Tibial nerve (tissue), 4 donors: ENCODE data around the gene EDEM3. TPM values are rescaled to one million over a fixed set of nuclear protein-coding genes. Genes with fewer than 3 reads are reported as not detected.
"Not testable (repeated sequence)": the region's sequence is repeated elsewhere in the genome, so short reads cannot be mapped to it uniquely, and the experiment has no call there.

Experiments used
- DNase-seq, 2 donors: peaks; one replicate each; pipeline ENCODE4 v3.0.0-alpha.2; 2019; ENCODE audit warnings: low spot score in 2 of 2
- H3K27ac ChIP-seq, 4 donors: fragments of 200-600 bp; sonication (generic) in 3 of 4; one replicate each; pipeline ENCODE4 v1.5.1; 2017 to 2019; ENCODE audit warnings: mild to moderate bottlenecking in 1 of 4
- H3K27me3 ChIP-seq, 2 donors: fragments of 200-600 bp; sonication (generic) in 1 of 2; one replicate each; pipeline versions ENCODE4 v1.5.1 to v1.6.0; 2017 to 2019
- H3K36me3 ChIP-seq, 3 donors: fragments of 200-600 bp; sonication (generic); one replicate each; pipeline ENCODE4 v1.5.1; 2018 to 2019
- H3K4me1 ChIP-seq, 4 donors: fragments of 200-600 bp; sonication (generic) in 3 of 4; one replicate each; pipeline ENCODE4 v1.5.1; 2017 to 2019
- H3K4me3 ChIP-seq, 4 donors: fragments of 200-600 bp; sonication (generic) in 3 of 4; one replicate each; pipeline ENCODE4 v1.5.1; 2017 to 2019; ENCODE audit warnings: mild to moderate bottlenecking in 1 of 4, moderate library complexity in 1 of 4
- H3K9me3 ChIP-seq, 4 donors: fragments of 200-600 bp; sonication (generic) in 3 of 4; one replicate each; pipeline ENCODE4 v1.5.1; 2017 to 2019
- EP300 ChIP-seq, 2 donors: sonication (generic); formaldehyde crosslinking; IDR thresholded peaks; one replicate each; pipeline ENCODE4 v1.6.1; 2017; ENCODE audit warnings: antibody characterized with exemption in 2 of 2, mild to moderate bottlenecking in 1 of 2
- POLR2A ChIP-seq, 2 donors: fragments of 450-650 bp; IDR thresholded peaks; one replicate each; pipeline ENCODE4 v1.6.1; 2017; ENCODE audit warnings: antibody characterized with exemption in 2 of 2, mild to moderate bottlenecking in 2 of 2, moderate library complexity in 2 of 2
- WGBS, 2 donors: methylation state at CpG; one replicate each; pipeline ENCODE4 v1.1.5; 2018; 5-methylcytosine and 5-hydroxymethylcytosine counted together
- total RNA-seq, 4 donors: library from RNA; depleted of rRNA; stranded (reverse); fragments of >200 nt; gene quantifications; one replicate each; pipeline ENCODE4 v1.1.0, GENCODE V29; 2016
- TF ChIP-seq, protein P1 (sequence below), 5 experiments: fragments of 200-600 bp in 3 of 5; fragments of 450-650 bp in 2 of 5; sonication (generic) in 3 of 5; IDR thresholded peaks; one replicate each; pipeline ENCODE4 v1.5.1; 2016 to 2019; ENCODE audit warnings: antibody characterized with exemption in 5 of 5, mild to moderate bottlenecking in 3 of 5, moderate library complexity in 2 of 5

Gene EDEM3
- total RNA-seq, 4 donors from 2014 or later, result 33.0 to 57.3 (median 39.0) TPM

DNA sequence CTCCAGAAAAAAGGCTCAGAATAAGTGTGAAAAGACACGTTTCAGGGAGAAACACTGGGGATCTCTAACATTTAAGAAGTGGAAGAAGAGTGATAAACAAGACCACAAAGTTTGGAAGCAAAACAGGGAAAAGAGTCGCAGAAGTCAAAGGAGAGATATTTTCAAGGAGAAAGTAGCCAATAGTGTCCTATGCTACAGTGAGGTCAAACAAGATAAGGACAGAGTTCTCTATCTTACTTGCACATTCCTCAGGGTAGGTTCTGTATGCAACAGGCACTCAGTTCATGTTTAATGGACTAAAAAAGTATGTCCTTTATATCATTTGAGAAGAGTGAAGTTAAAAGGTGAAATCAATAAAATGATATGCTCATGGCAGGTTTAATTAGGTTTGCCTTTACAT lies 13.8 kb upstream of the EDEM3 start:
- DNase-seq, result no peak
- Histone ChIP-seq H3K36me3 (no peaks in the 10 kb centered on the region), H3K27me3 (no peaks in the 10 kb centered on the region), H3K4me1 (no peaks in the 10 kb centered on the region), H3K27ac (no peak overlapping the region), H3K9me3 (no peaks in the 10 kb centered on the region), H3K4me3 (no peak overlapping the region)
- TF ChIP-seq, protein P1, sequence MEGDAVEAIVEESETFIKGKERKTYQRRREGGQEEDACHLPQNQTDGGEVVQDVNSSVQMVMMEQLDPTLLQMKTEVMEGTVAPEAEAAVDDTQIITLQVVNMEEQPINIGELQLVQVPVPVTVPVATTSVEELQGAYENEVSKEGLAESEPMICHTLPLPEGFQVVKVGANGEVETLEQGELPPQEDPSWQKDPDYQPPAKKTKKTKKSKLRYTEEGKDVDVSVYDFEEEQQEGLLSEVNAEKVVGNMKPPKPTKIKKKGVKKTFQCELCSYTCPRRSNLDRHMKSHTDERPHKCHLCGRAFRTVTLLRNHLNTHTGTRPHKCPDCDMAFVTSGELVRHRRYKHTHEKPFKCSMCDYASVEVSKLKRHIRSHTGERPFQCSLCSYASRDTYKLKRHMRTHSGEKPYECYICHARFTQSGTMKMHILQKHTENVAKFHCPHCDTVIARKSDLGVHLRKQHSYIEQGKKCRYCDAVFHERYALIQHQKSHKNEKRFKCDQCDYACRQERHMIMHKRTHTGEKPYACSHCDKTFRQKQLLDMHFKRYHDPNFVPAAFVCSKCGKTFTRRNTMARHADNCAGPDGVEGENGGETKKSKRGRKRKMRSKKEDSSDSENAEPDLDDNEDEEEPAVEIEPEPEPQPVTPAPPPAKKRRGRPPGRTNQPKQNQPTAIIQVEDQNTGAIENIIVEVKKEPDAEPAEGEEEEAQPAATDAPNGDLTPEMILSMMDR (IDR thresholded peaks at IDR 0.05), result no peak
- TF ChIP-seq POLR2A (IDR thresholded peaks at IDR 0.05) (no peak), EP300 (IDR thresholded peaks at IDR 0.05) (no peak)
- 84 to 85% methylated on average over 2 of the region's 2 CpGs for WGBS, 2 donors

DNA sequence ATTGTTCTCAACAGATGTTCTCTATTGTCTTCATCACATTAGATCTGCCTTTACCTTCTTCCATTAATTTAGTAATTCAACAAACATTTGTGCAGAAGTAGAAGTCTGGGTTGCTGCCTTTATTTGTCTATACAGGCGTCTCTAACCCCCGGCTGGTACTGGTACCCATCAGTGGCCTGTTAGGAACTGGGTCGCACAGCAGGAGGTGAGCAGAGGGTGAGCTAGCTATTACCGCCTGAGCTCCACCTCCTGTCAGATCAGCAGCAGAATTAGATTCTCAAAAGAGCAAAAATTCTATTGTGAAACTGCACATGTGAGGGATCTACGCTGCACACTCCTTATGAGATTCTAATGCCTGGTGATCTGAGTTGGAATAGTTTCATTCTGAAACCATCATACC lies 12.9 kb upstream of the EDEM3 start:
- Histone ChIP-seq H3K4me1 (no peaks in the 10 kb centered on the region), H3K4me3 (no peak overlapping the region), H3K27ac (no peak overlapping the region), H3K9me3 (no peaks in the 10 kb centered on the region), H3K27me3 (no peaks in the 10 kb centered on the region), H3K36me3 (no peaks in the 10 kb centered on the region)
- TF ChIP-seq, protein P1 (IDR thresholded peaks at IDR 0.05), result no peak
- no peak for TF ChIP-seq EP300 (IDR thresholded peaks at IDR 0.05)
- no peak for DNase-seq
- 91 to 92% methylated on average over 5 of the region's 5 CpGs for WGBS, 2 donors

DNA sequence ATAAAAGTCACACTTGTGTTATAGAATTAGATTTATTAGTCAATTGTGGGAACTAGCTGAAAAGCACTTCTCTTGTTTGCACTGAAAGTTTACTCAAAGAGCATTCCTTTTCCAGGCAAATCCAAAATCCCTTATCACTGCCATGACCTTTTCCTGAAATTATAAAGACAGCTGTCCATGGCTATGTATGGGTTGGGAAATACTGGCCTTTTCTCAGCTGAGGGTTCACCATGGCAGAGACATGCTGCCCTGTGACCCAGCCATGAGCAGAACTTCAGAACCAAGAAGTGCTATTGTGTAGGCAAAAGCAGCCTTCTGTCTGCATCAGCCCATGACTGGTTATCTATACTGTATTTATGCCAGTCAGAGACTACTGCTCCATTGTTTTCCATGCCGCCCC lies 9.8 kb upstream of the EDEM3 start:
- WGBS, 2 donors, result 63% methylated on average over 1 of the region's 1 CpG
- no peak for DNase-seq
- Histone ChIP-seq H3K27ac (no peak overlapping the region), H3K4me3 (no peak overlapping the region), H3K9me3 (no peaks in the 10 kb centered on the region), H3K4me1 (no peaks in the 10 kb centered on the region), H3K36me3 (no peaks in the 10 kb centered on the region), H3K27me3 (no peaks in the 10 kb centered on the region)
- TF ChIP-seq POLR2A (IDR thresholded peaks at IDR 0.05), result no peak
- TF ChIP-seq, protein P1 (IDR thresholded peaks at IDR 0.05), result no peak
- TF ChIP-seq EP300 (IDR thresholded peaks at IDR 0.05), result no peak

DNA sequence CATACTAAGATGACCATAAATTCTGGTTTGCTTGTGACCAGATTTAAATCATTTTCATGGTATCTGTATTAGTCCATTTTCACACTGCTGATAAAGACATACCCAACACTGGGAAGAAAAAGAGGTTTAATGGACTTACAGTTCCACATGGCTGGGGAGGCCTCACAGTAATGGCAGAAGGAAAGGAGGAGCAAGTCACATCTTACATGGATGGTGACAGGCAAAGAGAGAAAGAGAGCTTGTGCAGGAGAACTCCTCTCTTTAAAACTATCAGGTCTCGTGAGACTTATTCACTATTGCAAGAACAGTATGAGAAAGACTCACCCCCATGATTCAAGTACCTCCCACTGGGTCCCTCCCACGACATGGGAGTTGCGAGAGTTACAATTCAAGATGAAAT lies 8.9 kb upstream of the EDEM3 start:
- H3K4me1 ChIP-seq, DNase-seq, H3K36me3 ChIP-seq, H3K27ac ChIP-seq, H3K27me3 ChIP-seq, H3K9me3 ChIP-seq, H3K4me3 ChIP-seq: not testable (repeated sequence)
- WGBS, 2 donors, result 92 to 95% methylated on average over 3 of the region's 3 CpGs

DNA sequence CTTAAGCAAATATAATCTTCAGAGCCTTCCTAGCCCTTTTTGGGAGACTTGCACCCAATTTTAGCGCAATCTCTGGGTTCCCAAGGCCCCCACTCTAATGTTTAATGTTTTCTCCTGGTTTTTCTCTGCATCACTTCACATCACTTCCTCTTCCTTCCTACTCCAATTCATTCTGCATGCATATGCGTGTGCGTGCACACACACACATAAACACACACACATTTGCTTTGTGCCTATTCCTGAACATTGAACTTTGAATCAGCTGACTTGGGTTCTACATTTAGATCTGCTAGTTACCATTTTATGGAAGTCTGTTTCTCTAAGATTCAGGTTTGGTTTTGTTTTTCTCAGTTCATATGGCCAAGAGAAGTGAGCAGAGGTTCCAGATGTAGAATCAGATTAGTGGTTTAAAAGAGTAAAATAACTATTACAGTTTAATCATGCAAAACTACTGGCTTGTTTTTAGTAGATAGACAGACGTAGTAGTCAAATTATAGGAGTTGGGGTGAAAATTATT lies 7.4 kb upstream of the EDEM3 start:
- H3K9me3 ChIP-seq, result no peaks in the 10 kb centered on the region
- no peaks in the 10 kb centered on the region for H3K4me1 ChIP-seq
- no peak overlapping the region for H3K4me3 ChIP-seq
- H3K36me3 ChIP-seq, result no peaks in the 10 kb centered on the region
- no peak overlapping the region for H3K27ac ChIP-seq
- 79 to 87% methylated on average over 4 of the region's 4 CpGs for whole genome bisulfite sequencing, 2 donors
- no peak for TF ChIP-seq POLR2A (IDR thresholded peaks at IDR 0.05)
- TF ChIP-seq, protein P1 (IDR thresholded peaks at IDR 0.05), result no peak
- no peaks in the 10 kb centered on the region for H3K27me3 ChIP-seq
- no peak for DNase-seq

DNA sequence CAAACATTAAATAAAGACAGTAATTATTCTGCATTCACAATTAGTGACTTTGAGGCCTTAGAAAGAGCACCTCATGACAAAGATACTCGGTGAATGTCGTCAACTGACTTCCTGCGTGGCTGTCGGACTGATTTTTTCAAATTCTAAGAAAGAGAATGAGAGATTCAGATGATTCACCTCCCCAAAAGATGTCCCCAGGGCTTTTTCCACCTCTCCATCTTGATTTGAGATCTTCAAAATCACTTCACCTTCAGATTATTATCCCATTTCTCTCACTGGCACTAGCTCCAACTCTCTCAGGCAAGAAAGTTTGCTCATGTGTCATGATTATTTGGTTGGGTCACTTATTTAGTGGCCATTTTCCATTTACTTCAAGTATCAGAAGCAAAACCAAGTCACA lies 5.0 kb upstream of the EDEM3 start:
- Histone ChIP-seq H3K27ac (no peak overlapping the region), H3K9me3 (no peaks in the 10 kb centered on the region), H3K27me3 (no peaks in the 10 kb centered on the region), H3K36me3 (no peaks in the 10 kb centered on the region), H3K4me3 (no peak overlapping the region), H3K4me1 (peaks cover 0 to 7% (median 0%) of the 10 kb centered on the region in 4 donors)
- 81 to 84% methylated on average over 4 of the region's 4 CpGs for WGBS, 2 donors
- DNase-seq, result no peak
- TF ChIP-seq EP300 (IDR thresholded peaks at IDR 0.05), result no peak
- no peak for TF ChIP-seq POLR2A (IDR thresholded peaks at IDR 0.05)
- TF ChIP-seq, protein P1 (IDR thresholded peaks at IDR 0.05), result no peak
